DMS53 (cell line): Measurements from ENCODE around the gene STAMBP.
"Not testable (repeated sequence)": the region's sequence is repeated elsewhere in the genome, so short reads cannot be mapped to it uniquely, and the experiment has no call there.

Experiments
- DNase-seq: peaks from one replicate; lab custom pipeline; 2025; lab: John Stamatoyannopoulos, UW

Gene STAMBP

GRCh38 chr2:73887596-73888353 is 59.0 kb downstream of the STAMBP start:
- not testable (repeated sequence) for DNase-seq

GRCh38 chr2:73888388-73888787 is 59.6 kb downstream of the STAMBP start:
- no peak for DNase-seq

GRCh38 chr2:73889206-73889605 is 60.4 kb downstream of the STAMBP start:
- DNase-seq: no peak

GRCh38 chr2:73890301-73891092 is 61.7 kb downstream of the STAMBP start:
- no peak for DNase-seq

- DNase-seq: no peak
These were observed 62.6 kb downstream of the STAMBP start for GRCh38 chr2:73891276-73891901.

GRCh38 chr2:73892631-73893329 is 64.0 kb downstream of the STAMBP start, which contains the start of gene ACTG2:
ACTG2 (plus strand) TSS chr2:73893008; CDS start chr2:73901312, 8,304 bp downstream.
- no peak for DNase-seq

GRCh38 chr2:73893764-73894474 is 65.2 kb downstream of the STAMBP start:
- no peak for DNase-seq

- no peak for DNase-seq
These were observed 65.7 kb downstream of the STAMBP start for GRCh38 chr2:73894475-73894850.

- DNase-seq: no peak
These were observed 66.1 kb downstream of the STAMBP start for GRCh38 chr2:73894877-73895276.

GRCh38 chr2:73895473-73895872 is 66.7 kb downstream of the STAMBP start:
- DNase-seq: no peak

- DNase-seq: no peak
These were observed 67.8 kb downstream of the STAMBP start for GRCh38 chr2:73896362-73897239.

- DNase-seq: no peak
These were observed 68.5 kb downstream of the STAMBP start for GRCh38 chr2:73897240-73897583.

- no peak for DNase-seq
These were observed 69.2 kb downstream of the STAMBP start for GRCh38 chr2:73897934-73898333.

GRCh38 chr2:73899801-73900336 is 71.1 kb downstream of the STAMBP start:
- no peak for DNase-seq

GRCh38 chr2:73901143-73901542 is 72.4 kb downstream of the STAMBP start:
- DNase-seq: no peak

GRCh38 chr2:73902284-73902683 is 73.5 kb downstream of the STAMBP start:
- no peak for DNase-seq

- no peak for DNase-seq
These were observed 74.6 kb downstream of the STAMBP start for GRCh38 chr2:73903313-73903712.

- DNase-seq: not testable (repeated sequence)
These were observed 75.3 kb downstream of the STAMBP start for GRCh38 chr2:73903949-73904613.

- DNase-seq: no peak
These were observed 76.2 kb downstream of the STAMBP start for GRCh38 chr2:73904952-73905351.
